Caco-2 (cell line): ENCODE data around the gene RBM8A. TPM values are rescaled to one million over a fixed set of nuclear protein-coding genes. Genes with fewer than 3 reads are reported as not detected.
A peak's percentile ranks its signal among the peaks of the same experiment; 100 is the strongest.

Experiments used
- BruUV-seq: library from RNA; stranded (reverse); fragments of 400-500 nt; replicated peaks from 2 replicates; lab custom pipeline; 2021; lab: Mats Ljungman, UMichigan
- CTCF ChIA-PET: fragments of 300-600 bp; sonication (Branson Sonifier 250); formaldehyde crosslinking; loops from one replicate; lab custom pipeline; 2022; ENCODE audit warnings: antibody characterized with exemption; lab: Charles Lee
- POLR2A ChIA-PET: fragments of 300-600 bp; sonication (Branson Sonifier 250); formaldehyde crosslinking; loops from one replicate; lab custom pipeline; 2022; ENCODE audit warnings: antibody characterized with exemption; lab: Charles Lee
- DNase-seq, 2 experiments: peaks; one replicate each; pipeline versions ENCODE4 v3.0.0 to v3.0.0-alpha.2; 2020 to 2022
- H3K27me3 ChIP-seq: replicated peaks from 2 replicates; pipeline ENCODE4 v1.6.0; 2011; ENCODE audit warnings: low read length; ENCODE audit not compliant: control insufficient read depth, insufficient read depth
- H3K36me3 ChIP-seq: 2 replicates; pipeline ENCODE4 v1.5.1; 2011; ENCODE audit warnings: low read length; ENCODE audit not compliant: control insufficient read depth, insufficient read depth
- H3K4me1 ChIP-seq: fragments of 250-450 bp; sonication (Bioruptor Pico); 2 replicates; pipeline ENCODE4 v1.5.1; 2020; ENCODE audit warnings: mild to moderate bottlenecking
- H3K4me3 ChIP-seq: 2 replicates; pipeline ENCODE4 v1.5.1; 2011; ENCODE audit warnings: low read depth, mild to moderate bottlenecking, control low read depth, low read length
- H3K9me3 ChIP-seq: fragments of 250-450 bp; sonication (Bioruptor Pico); 2 replicates; pipeline ENCODE4 v1.5.1; 2020; ENCODE audit warnings: mild to moderate bottlenecking, moderate library complexity
- H3K27ac Mint-ChIP-seq: one replicate; pipeline ENCODE4 v1.8.0; 2022; ENCODE audit warnings: mixed read lengths; ENCODE audit not compliant: unreplicated experiment
- H3K27me3 Mint-ChIP-seq: one replicate; pipeline ENCODE4 v1.8.0; 2022; ENCODE audit warnings: mixed read lengths; ENCODE audit not compliant: insufficient read depth, unreplicated experiment
- H3K36me3 Mint-ChIP-seq: one replicate; pipeline ENCODE4 v1.8.0; 2022; ENCODE audit warnings: mild to moderate bottlenecking, mixed read lengths; ENCODE audit not compliant: insufficient read depth, unreplicated experiment
- H3K4me1 Mint-ChIP-seq: one replicate; pipeline ENCODE4 v1.8.0; 2022; ENCODE audit warnings: low read depth, mixed read lengths; ENCODE audit not compliant: unreplicated experiment
- H3K4me3 Mint-ChIP-seq: one replicate; pipeline ENCODE4 v1.8.0; 2022; ENCODE audit warnings: mild to moderate bottlenecking, moderate library complexity, mixed read lengths; ENCODE audit not compliant: unreplicated experiment
- H3K9me3 Mint-ChIP-seq: one replicate; pipeline ENCODE4 v1.8.0; 2022; ENCODE audit warnings: mixed read lengths; ENCODE audit not compliant: unreplicated experiment
- intact Hi-C: fragments of 100-400 bp; cut with micrococcal nuclease; formaldehyde crosslinking; loops from one replicate; pipeline ENCODE4 v1.10.0; 2022; ENCODE audit not compliant: unreplicated experiment
- total RNA-seq: library from RNA; stranded (reverse); gene quantifications from 2 replicates; pipeline ENCODE4 v1.2.3, GENCODE V29; 2022
- TF ChIP-seq, protein P1 (sequence below), 2 experiments: fragments of 200-600 bp in 1 of 2; IDR thresholded peaks; 1 replicate in 1 of 2; 2 replicates in 1 of 2; pipeline versions ENCODE4 v1.5.1 to v1.8.0; 2011 to 2022; ENCODE audit warnings: antibody characterized with exemption in 1 of 2, control low read depth in 1 of 2, inconsistent platforms in 1 of 2, low read depth in 1 of 2, low read length in 1 of 2, mild to moderate bottlenecking in 1 of 2, moderate library complexity in 1 of 2; ENCODE audit not compliant: insufficient read depth in 1 of 2, severe bottlenecking in 1 of 2, unreplicated experiment in 1 of 2

Gene RBM8A
- total RNA-seq, 1 experiment from 2014 or later: 185 TPM

DNA sequence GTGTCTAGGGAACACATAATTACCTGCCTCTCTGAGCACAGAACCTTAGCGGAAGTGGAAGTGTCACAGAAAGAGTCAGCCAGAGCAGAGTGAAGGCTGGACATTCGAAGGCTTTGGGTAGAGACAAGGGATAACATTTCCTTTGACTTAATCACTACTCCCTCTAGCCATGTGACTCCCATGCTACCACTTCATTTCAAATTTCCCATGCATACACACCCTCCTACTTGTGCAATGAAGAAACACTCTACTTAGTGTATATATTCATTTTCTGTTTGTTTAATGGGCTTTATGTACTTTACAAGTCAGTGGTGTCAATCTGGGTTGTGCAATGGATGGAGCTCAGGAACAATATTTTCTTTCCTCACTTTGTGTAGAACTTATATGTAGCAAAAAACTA is 48.6 kb downstream of the RBM8A start:
- ChIA-PET CTCF (no interaction called here), POLR2A (no interaction called here)
- Histone ChIP-seq H3K36me3 (no peaks in the 10 kb centered on the region), H3K4me3 (no peak overlapping the region), H3K4me1 (peaks cover 13% of the 10 kb centered on the region), H3K9me3 (no peaks in the 10 kb centered on the region), H3K27me3 (no peaks in the 10 kb centered on the region)
- Mint-ChIP-seq H3K4me3 (no peak overlapping the region), H3K27me3 (peaks cover 7% of the 10 kb centered on the region), H3K9me3 (no peaks in the 10 kb centered on the region), H3K4me1 (peaks cover 10% of the 10 kb centered on the region), H3K27ac (no peak overlapping the region), H3K36me3 (no peaks in the 10 kb centered on the region)
- no peak for DNase-seq
- intact Hi-C loops: no loop called here
- TF ChIP-seq, protein P1, sequence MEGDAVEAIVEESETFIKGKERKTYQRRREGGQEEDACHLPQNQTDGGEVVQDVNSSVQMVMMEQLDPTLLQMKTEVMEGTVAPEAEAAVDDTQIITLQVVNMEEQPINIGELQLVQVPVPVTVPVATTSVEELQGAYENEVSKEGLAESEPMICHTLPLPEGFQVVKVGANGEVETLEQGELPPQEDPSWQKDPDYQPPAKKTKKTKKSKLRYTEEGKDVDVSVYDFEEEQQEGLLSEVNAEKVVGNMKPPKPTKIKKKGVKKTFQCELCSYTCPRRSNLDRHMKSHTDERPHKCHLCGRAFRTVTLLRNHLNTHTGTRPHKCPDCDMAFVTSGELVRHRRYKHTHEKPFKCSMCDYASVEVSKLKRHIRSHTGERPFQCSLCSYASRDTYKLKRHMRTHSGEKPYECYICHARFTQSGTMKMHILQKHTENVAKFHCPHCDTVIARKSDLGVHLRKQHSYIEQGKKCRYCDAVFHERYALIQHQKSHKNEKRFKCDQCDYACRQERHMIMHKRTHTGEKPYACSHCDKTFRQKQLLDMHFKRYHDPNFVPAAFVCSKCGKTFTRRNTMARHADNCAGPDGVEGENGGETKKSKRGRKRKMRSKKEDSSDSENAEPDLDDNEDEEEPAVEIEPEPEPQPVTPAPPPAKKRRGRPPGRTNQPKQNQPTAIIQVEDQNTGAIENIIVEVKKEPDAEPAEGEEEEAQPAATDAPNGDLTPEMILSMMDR (IDR thresholded peaks at IDR 0.05; ENCODE audit: insufficient read depth in 1 of 2, low read depth in 1 of 2, low read length in 1 of 2, severe bottlenecking in 1 of 2, unreplicated experiment in 1 of 2): no peak
- no TSS peak for BruUV-seq

DNA sequence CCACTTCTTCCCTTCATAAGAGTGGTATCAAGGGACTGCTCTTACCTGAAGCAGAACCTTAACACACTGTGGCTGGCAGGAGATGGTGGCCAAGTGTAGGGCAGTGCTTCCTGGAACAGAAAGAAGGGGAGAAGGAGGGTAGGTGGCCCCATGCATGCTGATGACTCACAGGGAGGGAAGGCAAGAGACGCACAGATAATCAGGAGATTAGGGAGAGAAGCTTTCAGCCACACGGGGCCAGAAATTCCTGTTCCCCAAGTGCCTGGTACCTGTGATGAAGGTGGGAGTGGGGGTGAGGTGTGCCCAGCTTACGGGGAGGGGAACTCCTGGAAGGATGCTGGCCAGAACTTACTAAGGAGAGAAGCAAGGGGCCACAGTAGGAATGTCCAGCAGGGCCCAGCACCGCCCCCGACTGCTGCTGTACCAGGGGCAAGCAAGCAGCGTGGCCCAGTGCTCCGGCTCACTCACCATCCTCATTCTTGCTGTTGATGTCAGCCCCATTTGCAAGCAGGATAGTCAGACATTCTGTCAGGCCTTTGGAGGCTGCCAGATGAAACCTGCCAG is 49.3 kb downstream of the RBM8A start:
- TF ChIP-seq, protein P1 (IDR thresholded peaks at IDR 0.05; ENCODE audit: insufficient read depth in 1 of 2, low read depth in 1 of 2, low read length in 1 of 2, severe bottlenecking in 1 of 2, unreplicated experiment in 1 of 2): no peak
- peak overlapping the region; percentile 10 for H3K4me3 Mint-ChIP-seq
- Histone ChIP-seq H3K4me3 (no peak overlapping the region), H3K9me3 (no peaks in the 10 kb centered on the region), H3K4me1 (peaks cover 13% of the 10 kb centered on the region), H3K27me3 (no peaks in the 10 kb centered on the region), H3K36me3 (no peaks in the 10 kb centered on the region)
- H3K27me3 Mint-ChIP-seq: peaks cover 3% of the 10 kb centered on the region
- H3K36me3 Mint-ChIP-seq: no peaks in the 10 kb centered on the region
- peak overlapping the region; percentile 61 for H3K27ac Mint-ChIP-seq
- H3K4me1 Mint-ChIP-seq: peaks cover 10% of the 10 kb centered on the region
- intact Hi-C loops: no loop called here
- DNase-seq: peak; percentile 20 to 59
- ChIA-PET POLR2A (no interaction called here), CTCF (no interaction called here)
- no TSS peak for BruUV-seq
- no peaks in the 10 kb centered on the region for H3K9me3 Mint-ChIP-seq

DNA sequence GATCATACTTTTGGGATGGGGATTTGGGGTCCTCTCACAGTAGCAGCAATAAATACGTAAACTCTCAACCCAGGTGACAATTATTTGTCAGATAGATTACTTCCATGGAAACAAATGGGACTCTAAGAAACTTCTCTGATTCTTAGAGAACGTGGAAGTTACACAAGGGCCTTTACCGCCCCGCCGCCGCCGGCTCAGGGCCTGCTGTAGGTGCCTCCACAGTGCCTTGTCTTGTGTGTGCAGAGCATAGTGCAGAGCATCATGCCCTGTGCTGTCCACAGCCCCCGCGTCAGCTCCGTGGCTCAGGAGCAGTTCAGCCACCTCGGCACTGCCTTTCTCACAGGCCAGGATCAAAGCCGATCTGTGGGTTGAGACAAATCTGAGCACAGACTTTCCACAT is 52.6 kb downstream of the RBM8A start:
- Mint-ChIP-seq H3K36me3 (no peaks in the 10 kb centered on the region), H3K4me1 (peaks cover 10% of the 10 kb centered on the region), H3K27ac (no peak overlapping the region), H3K4me3 (no peak overlapping the region), H3K9me3 (no peaks in the 10 kb centered on the region), H3K27me3 (no peaks in the 10 kb centered on the region)
- H3K36me3 ChIP-seq: no peaks in the 10 kb centered on the region
- no TSS peak for BruUV-seq
- no peak overlapping the region for H3K4me3 ChIP-seq
- TF ChIP-seq, protein P1 (IDR thresholded peaks at IDR 0.05; ENCODE audit: insufficient read depth in 1 of 2, low read depth in 1 of 2, low read length in 1 of 2, severe bottlenecking in 1 of 2, unreplicated experiment in 1 of 2): no peak
- H3K9me3 ChIP-seq: no peaks in the 10 kb centered on the region
- peaks cover 22% of the 10 kb centered on the region for H3K4me1 ChIP-seq
- DNase-seq: no peak
- H3K27me3 ChIP-seq: no peaks in the 10 kb centered on the region
- ChIA-PET POLR2A (interaction anchor here (0.5 kb wide), 1 partner anchor 51 kb away, joined by 3 read pairs; the partner anchor contains the start of gene RNF115), CTCF (interaction anchor here (0.7 kb wide), 1 partner anchor 29 kb away, joined by 5 read pairs; the partner anchor contains the start of gene NUDT17)
- intact Hi-C loops: no loop called here
